IMR-90 (cell line): ENCODE data around the gene R3HDML. TPM values are rescaled to one million over a fixed set of nuclear protein-coding genes. Genes with fewer than 3 reads are reported as not detected.

Experiments used
- ATAC-seq: fragments of 200-7000 bp; cut with Tn5 transposase; 2 replicates; pipeline ENCODE4 v1.9.1; 2020; ENCODE audit warnings: low read depth, mild to moderate bottlenecking, moderate library complexity
- BruUV-seq: library from RNA; stranded (reverse); fragments of 400-500 nt; replicated peaks from 2 replicates; lab custom pipeline; 2021; lab: Mats Ljungman, UMichigan
- CTCF ChIA-PET: fragments of 300-600 bp; formaldehyde crosslinking; extraction: SDS; loops from one replicate; lab custom pipeline; 2021; ENCODE audit warnings: antibody characterized with exemption; lab: Yijun Ruan, JAX
- POLR2A ChIA-PET: fragments of 300-600 bp; sonication (Branson Sonifier 250); formaldehyde crosslinking; loops from one replicate; lab custom pipeline; 2022; ENCODE audit warnings: antibody characterized with exemption; ENCODE audit not compliant: unreplicated experiment; lab: Charles Lee
- DNase-seq: peaks from one replicate; pipeline ENCODE4 v3.0.0; 2013
- H2AFZ ChIP-seq: replicated peaks from 2 replicates; pipeline ENCODE3; 2013; ENCODE audit warnings: low read length, mild to moderate bottlenecking; ENCODE audit not compliant: poor library complexity
- H2AK5ac ChIP-seq: 2 replicates; pipeline ENCODE4 v1.6.1; 2013; ENCODE audit warnings: low read depth, low read length, inconsistent platforms
- H2AK9ac ChIP-seq: replicated peaks from 2 replicates; pipeline ENCODE3; 2013; ENCODE audit warnings: mild to moderate bottlenecking, low read depth, low read length, moderate library complexity; ENCODE audit not compliant: poor library complexity
- H2BK120ac ChIP-seq: 2 replicates; pipeline ENCODE4 v1.6.1; 2013; ENCODE audit warnings: low read depth, low read length, inconsistent platforms
- H2BK15ac ChIP-seq: 3 replicates; pipeline ENCODE4 v1.6.1; 2013; ENCODE audit warnings: low read depth, low read length, inconsistent platforms
- H2BK20ac ChIP-seq: 2 replicates; pipeline ENCODE4 v1.6.1; 2013; ENCODE audit warnings: low read depth, mild to moderate bottlenecking, inconsistent platforms, low read length, moderate library complexity
- H2BK5ac ChIP-seq: 2 replicates; pipeline ENCODE4 v1.6.1; 2013; ENCODE audit warnings: mild to moderate bottlenecking, low read depth, low read length, inconsistent platforms; ENCODE audit not compliant: poor library complexity, severe bottlenecking
- H3K14ac ChIP-seq: replicated peaks from 2 replicates; pipeline ENCODE4 v1.6.1; 2013; ENCODE audit warnings: low read depth, low read length, inconsistent platforms
- H3K18ac ChIP-seq: 2 replicates; pipeline ENCODE4 v1.6.1; 2013; ENCODE audit warnings: low read depth, low read length, control low read depth
- H3K23ac ChIP-seq: 2 replicates; pipeline ENCODE4 v1.6.1; 2013; ENCODE audit warnings: low read depth, low read length, inconsistent platforms
- H3K27ac ChIP-seq: 2 replicates; pipeline ENCODE4 v1.5.1; 2013; ENCODE audit warnings: mild to moderate bottlenecking, control low read depth, low read length; ENCODE audit not compliant: insufficient read depth
- H3K27me3 ChIP-seq: 2 replicates; pipeline ENCODE4 v1.6.1; 2013; ENCODE audit warnings: low read length; ENCODE audit not compliant: control insufficient read depth, insufficient read depth
- H3K36me3 ChIP-seq: 2 replicates; pipeline ENCODE4 v1.6.1; 2013; ENCODE audit warnings: low read length, mixed read lengths; ENCODE audit not compliant: control insufficient read depth, insufficient read depth
- H3K4ac ChIP-seq: 2 replicates; pipeline ENCODE4 v1.6.1; 2013; ENCODE audit warnings: low read depth, low read length, inconsistent platforms
- H3K4me1 ChIP-seq: 2 replicates; pipeline ENCODE4 v1.6.1; 2013; ENCODE audit warnings: low read length, mixed read lengths; ENCODE audit not compliant: control insufficient read depth, insufficient read depth
- H3K4me2 ChIP-seq: 2 replicates; pipeline ENCODE4 v1.6.1; 2013; ENCODE audit warnings: low read depth, mild to moderate bottlenecking, control low read depth, low read length, moderate library complexity
- H3K4me3 ChIP-seq: 2 replicates; pipeline ENCODE4 v1.5.1; 2013; ENCODE audit warnings: low read depth, mild to moderate bottlenecking, control low read depth, low read length, moderate library complexity; ENCODE audit not compliant: insufficient read depth
- H3K56ac ChIP-seq: 2 replicates; pipeline ENCODE4 v1.6.1; 2013; ENCODE audit warnings: low read length, inconsistent platforms; ENCODE audit not compliant: insufficient read depth; ENCODE audit errors: extremely low read depth
- H3K79me1 ChIP-seq, 2 experiments: 2 replicates each; pipeline ENCODE4 v1.6.1; 2013; ENCODE audit warnings: low read length in 2 of 2, inconsistent platforms in 1 of 2, low read depth in 1 of 2
- H3K9ac ChIP-seq: 2 replicates; pipeline ENCODE4 v1.6.1; 2013; ENCODE audit warnings: low read depth, low read length, control low read depth
- H3K9me1 ChIP-seq: 2 replicates; pipeline ENCODE4 v1.6.1; 2013; ENCODE audit warnings: low read length, inconsistent platforms; ENCODE audit not compliant: insufficient read depth
- H3K9me3 ChIP-seq: 2 replicates; pipeline ENCODE4 v1.6.1; 2013; ENCODE audit warnings: low read length; ENCODE audit not compliant: control insufficient read depth, insufficient read depth
- H4K20me1 ChIP-seq: 2 replicates; pipeline ENCODE4 v1.6.1; 2013; ENCODE audit warnings: low read length, inconsistent platforms; ENCODE audit not compliant: insufficient read depth
- H4K5ac ChIP-seq: 2 replicates; pipeline ENCODE4 v1.6.1; 2013; ENCODE audit warnings: mild to moderate bottlenecking, low read depth, low read length, control low read depth
- H4K8ac ChIP-seq, 2 experiments: 2 replicates each; pipeline ENCODE4 v1.6.1; 2013; ENCODE audit warnings: low read depth in 2 of 2, low read length in 2 of 2, control low read depth in 1 of 2, inconsistent platforms in 1 of 2
- H4K91ac ChIP-seq: 2 replicates; pipeline ENCODE4 v1.6.1; 2013; ENCODE audit warnings: low read depth, low read length, inconsistent platforms; ENCODE audit not compliant: insufficient read depth
- CEBPB ChIP-seq: IDR thresholded peaks from 2 replicates; pipeline ENCODE4 v1.6.1; 2012; ENCODE audit warnings: low read depth, low read length, improper control_type of control experiment
- ELK1 ChIP-seq: fragments of 150-350 bp; IDR thresholded peaks from 2 replicates; pipeline ENCODE4 v1.6.1; 2016; ENCODE audit warnings: low read depth, mild to moderate bottlenecking, low read length, moderate library complexity, borderline replicate concordance
- MAFK ChIP-seq: IDR thresholded peaks from 2 replicates; pipeline ENCODE4 v1.6.1; 2012; ENCODE audit warnings: low read depth, low read length, improper control_type of control experiment
- MXI1 ChIP-seq: IDR thresholded peaks from 2 replicates; pipeline ENCODE4 v1.6.1; 2012; ENCODE audit warnings: low read depth, mild to moderate bottlenecking, low read length, moderate library complexity, borderline replicate concordance
- NFE2L2 ChIP-seq: fragments of 150-350 bp; IDR thresholded peaks from 2 replicates; pipeline ENCODE4 v1.6.1; 2016; ENCODE audit warnings: low read depth, mild to moderate bottlenecking, low read length
- WGBS, 2 experiments: methylation state at CpG; one replicate each; pipeline versions ENCODE4 v1.1.5 to v1.1.7; 2013; ENCODE audit warnings: missing lambda C conversion rate in 2 of 2; ENCODE audit not compliant: insufficient read length in 1 of 2; ENCODE audit errors: extremely low coverage in 2 of 2; 5-methylcytosine and 5-hydroxymethylcytosine counted together
- dilution Hi-C: fragments of 300-500 bp; cut with HindIII; formaldehyde crosslinking; loops from one replicate; pipeline ENCODE4 v1.14.3; 2018; ENCODE audit warnings: low sequenced_read_pairs; ENCODE audit not compliant: unreplicated experiment
- in situ Hi-C: fragments of 300-500 bp; cut with MboI; formaldehyde crosslinking; loops from 3 replicates; pipeline ENCODE4 v1.14.3; 2019; ENCODE audit warnings: low sequenced_read_pairs, inconsistent platforms, mixed read lengths
- intact Hi-C: fragments of 100-400 bp; cut with micrococcal nuclease; formaldehyde crosslinking; loops from 2 replicates; pipeline ENCODE4 v1.10.0; 2022
- polyA plus RNA-seq, 3 experiments: library from polyadenylated mRNA; depleted of rRNA; stranded (reverse); fragments of >200 nt; gene quantifications; 2 replicates each; pipeline ENCODE4 v1.2.3, GENCODE V29; 2012; ENCODE audit warnings: low replicate concordance in 1 of 3
- total RNA-seq: library from RNA; depleted of rRNA; stranded (reverse); fragments of >200 nt; gene quantifications from 2 replicates; pipeline ENCODE4 v1.2.3, GENCODE V29; 2012

R3HDML gene
- total and polyA plus RNA-seq, 2 of the 4 experiments (the other 2 are of a cell fraction), result not detected

DNA sequence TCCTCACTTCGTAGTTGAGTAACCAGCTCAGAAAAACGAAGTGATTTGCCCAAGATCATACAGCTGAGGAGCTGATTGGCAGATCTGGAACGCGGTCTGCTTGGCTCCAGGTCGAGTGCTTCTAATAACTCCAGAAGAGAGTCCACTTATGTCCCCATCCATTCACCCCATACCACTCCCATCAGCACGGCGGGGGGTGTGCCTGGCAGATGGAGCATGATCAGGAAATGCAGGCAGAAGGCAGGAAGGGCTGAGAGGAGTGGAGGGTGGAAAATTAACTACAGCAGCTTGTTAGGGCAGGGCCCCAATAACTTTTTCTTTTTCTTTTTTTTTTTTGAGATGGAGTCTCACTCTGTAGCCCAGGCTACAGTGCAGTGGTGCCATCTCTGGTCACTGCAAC, 40.8 kb upstream of the R3HDML start:
- no peak overlapping the region for H3K4me3 ChIP-seq
- H3K4me1 ChIP-seq, result no peaks in the 10 kb centered on the region
- H3K56ac ChIP-seq, result no peak overlapping the region
- H3K27me3 ChIP-seq, result no peaks in the 10 kb centered on the region
- no peak overlapping the region for H3K27ac ChIP-seq
- H2BK120ac ChIP-seq, result no peak overlapping the region
- no peak overlapping the region for H2AK5ac ChIP-seq
- H2AFZ ChIP-seq, result no peak overlapping the region
- no peak overlapping the region for H3K18ac ChIP-seq
- no peak overlapping the region for H4K8ac ChIP-seq
- no peak for ATAC-seq
- no peak overlapping the region for H3K14ac ChIP-seq
- no peak overlapping the region for H3K23ac ChIP-seq
- CTCF ChIA-PET, result interaction anchor here (0.6 kb wide), 1 partner anchor 174 kb away, joined by 3 read pairs; no protein-coding TSS in a partner anchor
- no peaks in the 10 kb centered on the region for H3K9me1 ChIP-seq
- H2AK9ac ChIP-seq, result no peak overlapping the region
- H3K4ac ChIP-seq, result no peak overlapping the region
- no peak overlapping the region for H4K91ac ChIP-seq
- H2BK15ac ChIP-seq, result no peak overlapping the region
- H3K4me2 ChIP-seq, result no peak overlapping the region
- H4K5ac ChIP-seq, result no peak overlapping the region
- no peaks in the 10 kb centered on the region for H3K36me3 ChIP-seq
- dilution Hi-C loops (no loop called here), in situ Hi-C loops (no loop called here), intact Hi-C loops (no loop called here)
- no peaks in the 10 kb centered on the region for H3K9me3 ChIP-seq
- 40% methylated on average over 2 of the region's 7 CpGs; no CpG with 5 or more reads in 1 of the 2 experiments for WGBS, 2 experiments
- no peak overlapping the region for H2BK5ac ChIP-seq
- H4K20me1 ChIP-seq, result no peaks in the 10 kb centered on the region
- H3K79me1 ChIP-seq, result no peaks in the 10 kb centered on the region
- no peak overlapping the region for H2BK20ac ChIP-seq
- POLR2A ChIA-PET, result no interaction called here
- no peak for TF ChIP-seq CEBPB
- no peak for TF ChIP-seq NFE2L2
- TF ChIP-seq MAFK, result no peak
- no peak for TF ChIP-seq MXI1
- no peak for TF ChIP-seq ELK1
- no TSS peak for BruUV-seq
- no peak overlapping the region for H3K9ac ChIP-seq
- no peak for DNase-seq
